Measurements from ENCODE around the gene INTS7. TPM values are rescaled to one million over a fixed set of nuclear protein-coding genes. Genes with fewer than 3 reads are reported as not detected.

Gene INTS7
- polyA plus RNA-seq, 3 donors: 6.1 to 10.7 (median 7.6) TPM

DNA sequence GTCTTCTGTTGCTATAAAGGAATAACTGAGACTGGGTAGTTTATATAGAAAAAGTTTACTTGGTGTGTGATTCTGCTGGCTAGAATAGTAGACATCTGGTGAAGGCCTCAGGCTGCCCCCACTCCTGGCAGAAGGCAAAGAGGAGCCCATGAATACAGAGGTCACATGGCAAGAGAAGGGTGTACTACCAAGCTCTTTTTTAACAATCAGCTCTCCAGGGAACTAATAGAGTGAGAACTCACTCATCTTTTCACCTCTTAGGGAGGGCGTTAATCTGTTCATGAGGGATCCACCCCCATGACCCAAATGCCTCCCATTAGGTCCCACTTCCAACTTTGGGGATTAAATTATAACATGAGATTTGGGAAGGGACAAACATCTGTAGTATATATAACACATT lies 9.5 kb upstream of the INTS7 start:
- H3K79me2 ChIP-seq (ENCODE audit: insufficient read depth, low read length): peaks cover 51% of the 10 kb centered on the region
- H3K27ac Mint-ChIP-seq: peak overlapping the region in 2 of 7 donors; percentile 54 to 63
- no peak for DNase-seq

DNA sequence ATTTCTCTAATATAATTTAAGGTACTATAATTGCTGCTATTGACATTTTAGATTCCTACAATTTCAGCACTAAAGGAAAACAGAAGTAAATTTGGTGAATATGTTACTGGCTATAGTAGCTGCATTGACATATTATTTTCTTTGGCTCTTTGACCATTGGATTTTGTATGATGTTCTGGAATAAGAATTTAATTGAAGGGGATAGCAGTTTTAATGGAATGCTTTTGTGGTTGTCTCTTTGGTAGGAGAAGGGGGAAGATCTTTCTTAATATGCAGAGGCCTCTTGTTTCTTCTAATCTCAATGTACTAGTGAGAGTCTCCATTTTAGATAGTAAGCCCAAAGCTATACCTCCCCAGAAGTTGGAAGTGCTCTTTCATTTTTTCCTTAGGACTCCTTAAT lies 7.1 kb upstream of the INTS7 start:
- Histone ChIP-seq H3K27ac (ENCODE audit: low read depth in 1 of 2, low read length in 2 of 2) (no peak overlapping the region), H3K27me3 (ENCODE audit: control insufficient read depth in 2 of 2, insufficient read depth in 2 of 2, low read length in 2 of 2) (no peaks in the 10 kb centered on the region)

More for the DNA sequence above, 9.5 kb upstream of the INTS7 start:
- TF ChIP-seq, protein P1, sequence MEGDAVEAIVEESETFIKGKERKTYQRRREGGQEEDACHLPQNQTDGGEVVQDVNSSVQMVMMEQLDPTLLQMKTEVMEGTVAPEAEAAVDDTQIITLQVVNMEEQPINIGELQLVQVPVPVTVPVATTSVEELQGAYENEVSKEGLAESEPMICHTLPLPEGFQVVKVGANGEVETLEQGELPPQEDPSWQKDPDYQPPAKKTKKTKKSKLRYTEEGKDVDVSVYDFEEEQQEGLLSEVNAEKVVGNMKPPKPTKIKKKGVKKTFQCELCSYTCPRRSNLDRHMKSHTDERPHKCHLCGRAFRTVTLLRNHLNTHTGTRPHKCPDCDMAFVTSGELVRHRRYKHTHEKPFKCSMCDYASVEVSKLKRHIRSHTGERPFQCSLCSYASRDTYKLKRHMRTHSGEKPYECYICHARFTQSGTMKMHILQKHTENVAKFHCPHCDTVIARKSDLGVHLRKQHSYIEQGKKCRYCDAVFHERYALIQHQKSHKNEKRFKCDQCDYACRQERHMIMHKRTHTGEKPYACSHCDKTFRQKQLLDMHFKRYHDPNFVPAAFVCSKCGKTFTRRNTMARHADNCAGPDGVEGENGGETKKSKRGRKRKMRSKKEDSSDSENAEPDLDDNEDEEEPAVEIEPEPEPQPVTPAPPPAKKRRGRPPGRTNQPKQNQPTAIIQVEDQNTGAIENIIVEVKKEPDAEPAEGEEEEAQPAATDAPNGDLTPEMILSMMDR (IDR thresholded peaks at IDR 0.05): no peak
- Histone ChIP-seq H3K27ac (ENCODE audit: low read depth in 1 of 2, low read length in 2 of 2) (no peak overlapping the region), H4K20me1 (ENCODE audit: insufficient read depth, low read length) (no peaks in the 10 kb centered on the region), H2AFZ (ENCODE audit: insufficient read depth, low read depth, low read length, poor library complexity, severe bottlenecking) (no peak overlapping the region), H3K36me3 (replicated peaks in 1 of 2; ENCODE audit: control insufficient read depth in 1 of 2, insufficient read depth in 2 of 2, low read length in 2 of 2) (peaks cover 7 to 51% of the 10 kb centered on the region in 2 donors), H3K4me2 (replicated peaks; ENCODE audit: extremely low read depth, low read length, poor library complexity, severe bottlenecking) (no peak overlapping the region), H3K9ac (ENCODE audit: insufficient read depth, low read length, poor library complexity, severe bottlenecking) (no peak overlapping the region), H3K27me3 (ENCODE audit: control insufficient read depth in 2 of 2, insufficient read depth in 2 of 2, low read length in 2 of 2) (no peaks in the 10 kb centered on the region), H3K4me1 (ENCODE audit: control insufficient read depth in 1 of 2, insufficient read depth in 2 of 2, low read length in 2 of 2) (peaks cover 0 to 10% of the 10 kb centered on the region in 2 donors), H3K9me3 (replicated peaks in 1 of 2; ENCODE audit: control insufficient read depth in 1 of 2, insufficient read depth in 1 of 2, low read length in 2 of 2) (no peaks in the 10 kb centered on the region), H3K4me3 (replicated peaks in 1 of 3; ENCODE audit: low read depth in 2 of 3, low read length in 3 of 3) (no peak overlapping the region)
- peaks cover 11% of the 10 kb centered on the region for H3K4me1 Mint-ChIP-seq
- intact Hi-C loops (cut with micrococcal nuclease): no loop called here
- peaks cover 13 to 29% of the 10 kb centered on the region in 2 donors for H3K36me3 Mint-ChIP-seq
- H3K4me3 Mint-ChIP-seq: no peak overlapping the region
- WGBS (ENCODE audit: insufficient coverage): no CpG with 5 or more reads among the region's 1 CpG
- no peaks in the 10 kb centered on the region for H3K27me3 Mint-ChIP-seq (ENCODE audit: low read depth in 3 of 3)
- H3K9me3 Mint-ChIP-seq: no peaks in the 10 kb centered on the region

More for the DNA sequence above, 7.1 kb upstream of the INTS7 start:
- Mint-ChIP-seq H3K27ac (no peak overlapping the region), H3K27me3 (ENCODE audit: low read depth in 3 of 3) (no peaks in the 10 kb centered on the region), H3K4me1 (peaks cover 17% of the 10 kb centered on the region), H3K9me3 (no peaks in the 10 kb centered on the region), H3K36me3 (peaks cover 13 to 27% of the 10 kb centered on the region in 2 donors), H3K4me3 (no peak overlapping the region)
- no peaks in the 10 kb centered on the region for H4K20me1 ChIP-seq (ENCODE audit: insufficient read depth, low read length)
- intact Hi-C loops (cut with micrococcal nuclease): no loop called here
- H3K79me2 ChIP-seq (ENCODE audit: insufficient read depth, low read length): peaks cover 75% of the 10 kb centered on the region
- no peak overlapping the region for H3K4me3 ChIP-seq (replicated peaks in 1 of 3; ENCODE audit: low read depth in 2 of 3, low read length in 3 of 3)
- H3K36me3 ChIP-seq (replicated peaks in 1 of 2; ENCODE audit: control insufficient read depth in 1 of 2, insufficient read depth in 2 of 2, low read length in 2 of 2): peaks cover 3 to 27% of the 10 kb centered on the region in 2 donors
- no peaks in the 10 kb centered on the region for H3K9me3 ChIP-seq (replicated peaks in 1 of 2; ENCODE audit: control insufficient read depth in 1 of 2, insufficient read depth in 1 of 2, low read length in 2 of 2)
- TF ChIP-seq, protein P1 (IDR thresholded peaks at IDR 0.05): no peak
- DNase-seq: no peak
- H3K4me1 ChIP-seq (ENCODE audit: control insufficient read depth in 1 of 2, insufficient read depth in 2 of 2, low read length in 2 of 2): peaks cover 0 to 10% of the 10 kb centered on the region in 2 donors
- peak overlapping the region; percentile 38 for H2AFZ ChIP-seq (ENCODE audit: insufficient read depth, low read depth, low read length, poor library complexity, severe bottlenecking)
- H3K4me2 ChIP-seq (replicated peaks; ENCODE audit: extremely low read depth, low read length, poor library complexity, severe bottlenecking): no peak overlapping the region
- H3K9ac ChIP-seq (ENCODE audit: insufficient read depth, low read length, poor library complexity, severe bottlenecking): no peak overlapping the region

All from CD14-positive monocyte (primary cell).